ENCODE measurements around the gene MYL12B.
A peak's percentile ranks its signal among the peaks of the same experiment; 100 is the strongest.
"Not testable (repeated sequence)": the region's sequence is repeated elsewhere in the genome, so short reads cannot be mapped to it uniquely, and the experiment has no call there.

Gene MYL12B

GRCh38 chr18:3262234-3263131 is 550 bp downstream of the MYL12B start:
- peak; percentile 57 for DNase-seq (ENCODE audit: low read depth)

- no peak for DNase-seq (ENCODE audit: low read depth)
Observed at GRCh38 chr18:3263132-3263700, 1.3 kb downstream of the MYL12B start.

GRCh38 chr18:3264362-3264761 is 2.4 kb downstream of the MYL12B start:
- peak; percentile 51 for DNase-seq (ENCODE audit: low read depth)

- DNase-seq (ENCODE audit: low read depth), result peak; percentile 68
Observed at GRCh38 chr18:3265564-3266033, 3.7 kb downstream of the MYL12B start.

- DNase-seq (ENCODE audit: low read depth), result no peak
Observed at GRCh38 chr18:3266062-3266608, 4.2 kb downstream of the MYL12B start.

- no peak for DNase-seq (ENCODE audit: low read depth)
Observed at GRCh38 chr18:3268306-3268705, 6.4 kb downstream of the MYL12B start.

DNA sequence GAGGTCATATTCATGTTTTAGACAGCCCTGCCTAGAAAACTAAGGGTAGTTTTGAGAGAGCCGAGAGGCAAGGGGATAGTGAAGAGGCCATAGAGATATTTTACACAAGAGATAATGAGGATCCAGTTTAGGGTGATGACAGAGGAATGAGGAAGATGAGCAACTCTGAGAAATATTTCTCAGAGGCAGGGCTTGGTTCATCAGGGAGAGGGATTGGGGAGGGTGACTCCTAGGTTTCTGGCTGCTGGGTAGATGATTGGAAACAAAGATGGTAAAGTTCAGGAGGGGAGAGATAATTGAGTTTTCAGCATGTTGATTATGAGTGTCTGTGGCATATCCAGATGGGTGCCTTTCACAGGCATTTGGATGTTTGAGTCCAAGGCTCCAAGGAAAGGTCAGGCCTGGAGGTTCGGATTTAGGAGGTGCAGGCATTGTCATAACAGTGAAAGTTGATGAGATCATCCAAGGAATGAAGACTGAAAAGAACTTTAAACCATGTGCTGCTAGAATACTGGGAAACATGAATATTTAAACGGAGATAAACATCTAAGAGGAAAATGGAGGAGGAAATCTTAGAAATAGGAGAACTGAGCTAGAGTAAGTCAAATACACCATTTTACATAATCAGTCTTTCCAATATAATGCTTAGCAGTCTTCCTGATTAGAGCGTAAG is 7.4 kb downstream of the MYL12B start:
- DNase-seq (ENCODE audit: low read depth), result peak; percentile 57

DNA sequence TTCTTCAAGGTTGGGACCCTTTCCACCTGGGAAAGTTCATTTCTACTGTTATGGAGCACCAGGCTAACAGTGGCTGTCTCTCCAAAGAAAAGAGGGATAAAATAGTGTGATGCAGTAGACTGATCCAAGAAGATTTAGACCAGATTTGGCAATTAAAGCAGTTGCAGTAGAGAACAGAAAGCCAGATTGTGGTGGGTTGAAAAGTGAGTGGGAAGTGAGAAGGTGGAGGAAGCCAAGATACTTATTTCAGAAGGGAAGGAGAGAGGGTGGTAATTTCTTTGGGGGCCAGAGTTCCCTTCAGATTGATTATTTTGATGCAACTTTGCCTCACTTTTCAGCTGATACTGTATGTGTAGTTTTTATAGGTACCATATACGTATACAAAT is 8.0 kb downstream of the MYL12B start:
- no peak for DNase-seq (ENCODE audit: low read depth)

GRCh38 chr18:3273042-3273441 is 11.1 kb downstream of the MYL12B start:
- DNase-seq (ENCODE audit: low read depth), result no peak

- not testable (repeated sequence) for DNase-seq (ENCODE audit: low read depth)
Observed at GRCh38 chr18:3277643-3278213, 15.8 kb downstream of the MYL12B start.

- DNase-seq (ENCODE audit: low read depth), result no peak
Observed at GRCh38 chr18:3279201-3280185, 17.6 kb downstream of the MYL12B start.

DNA sequence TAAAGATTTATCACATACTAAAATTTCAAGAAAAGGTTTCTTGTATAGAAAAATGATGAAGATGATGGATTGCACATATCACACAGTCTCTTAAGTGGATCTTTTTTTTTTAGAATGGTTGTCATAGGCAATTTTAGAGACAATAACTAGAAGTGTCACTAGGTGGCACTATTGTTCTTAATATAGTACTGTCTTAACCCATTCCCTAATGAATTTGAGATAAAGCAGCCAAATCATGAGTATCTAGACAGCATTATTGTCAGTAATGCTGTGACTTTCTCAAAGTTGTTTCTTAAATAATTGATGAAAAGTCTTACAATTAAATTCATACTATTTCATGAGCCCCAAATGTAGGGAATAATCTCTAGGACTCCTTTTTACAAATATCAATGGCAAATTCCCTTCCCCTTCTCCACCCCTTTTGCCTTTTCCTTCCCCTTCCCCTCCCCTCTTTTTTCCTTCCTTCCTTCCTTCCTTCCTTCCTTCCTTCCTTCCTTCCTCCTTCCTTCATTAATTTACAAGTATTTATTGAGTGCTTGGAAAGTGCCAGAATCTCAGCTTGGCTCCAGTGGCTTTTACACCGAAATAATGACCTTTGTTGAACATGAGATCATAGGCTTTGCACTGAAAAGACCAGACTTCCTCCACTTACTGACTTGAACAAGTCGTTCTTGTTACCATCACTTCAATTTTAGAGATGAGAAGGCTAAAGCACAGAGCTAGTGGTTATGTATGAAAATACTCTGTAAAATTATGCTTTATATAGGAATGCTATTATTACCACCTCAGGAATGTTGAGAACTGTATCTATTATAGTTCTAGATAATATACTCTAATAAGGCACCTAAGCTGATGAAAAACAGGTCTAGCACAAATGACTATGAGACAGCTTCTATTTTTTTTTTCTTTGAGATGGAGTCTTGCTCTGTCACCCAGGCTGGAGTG is 19.8 kb downstream of the MYL12B start:
- peak; percentile 88 for DNase-seq (ENCODE audit: low read depth)

GRCh38 chr18:3283253-3283863 is 21.4 kb downstream of the MYL12B start:
- no peak for DNase-seq (ENCODE audit: low read depth)

DNA sequence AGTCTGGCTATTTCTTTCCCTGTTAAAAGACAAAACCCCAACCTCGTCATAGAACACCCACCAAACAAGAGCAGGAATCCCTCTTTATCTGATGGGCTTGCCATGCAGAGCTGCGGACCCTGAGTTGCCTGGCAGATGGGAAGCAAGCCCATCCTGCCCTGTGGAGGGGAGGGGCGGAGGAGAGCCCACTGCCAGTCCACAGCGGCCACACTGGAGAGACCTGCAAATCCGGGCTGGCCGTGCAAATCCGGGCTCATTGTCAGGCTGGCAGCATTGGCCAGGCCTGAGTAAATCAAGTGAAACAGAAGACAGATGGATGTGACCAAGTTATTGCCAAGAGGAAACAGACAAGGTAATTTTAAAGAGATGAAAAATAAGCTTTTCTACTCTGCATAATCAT is 22.0 kb downstream of the MYL12B start:
- DNase-seq (ENCODE audit: low read depth), result no peak

DNA sequence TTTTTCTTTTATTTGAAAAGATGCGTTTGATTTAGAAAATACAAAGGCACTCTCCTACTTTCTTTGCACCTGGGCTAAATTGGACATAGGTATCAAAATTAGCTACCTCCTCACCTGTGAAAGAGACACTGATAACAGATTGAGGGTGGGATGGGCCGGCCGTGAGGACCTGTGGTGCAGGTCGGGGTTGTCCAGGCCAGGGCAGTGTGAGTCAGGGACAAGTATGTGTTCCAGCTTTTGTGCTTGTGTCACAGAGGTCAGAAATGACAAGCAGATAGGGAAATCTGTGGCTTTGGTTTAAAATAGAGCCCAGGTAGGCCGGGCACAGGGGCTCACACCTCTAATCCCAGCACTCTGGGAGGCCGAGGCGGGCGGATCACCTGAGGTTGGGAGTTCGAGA is 22.6 kb downstream of the MYL12B start:
- DNase-seq (ENCODE audit: low read depth), result no peak

DNA sequence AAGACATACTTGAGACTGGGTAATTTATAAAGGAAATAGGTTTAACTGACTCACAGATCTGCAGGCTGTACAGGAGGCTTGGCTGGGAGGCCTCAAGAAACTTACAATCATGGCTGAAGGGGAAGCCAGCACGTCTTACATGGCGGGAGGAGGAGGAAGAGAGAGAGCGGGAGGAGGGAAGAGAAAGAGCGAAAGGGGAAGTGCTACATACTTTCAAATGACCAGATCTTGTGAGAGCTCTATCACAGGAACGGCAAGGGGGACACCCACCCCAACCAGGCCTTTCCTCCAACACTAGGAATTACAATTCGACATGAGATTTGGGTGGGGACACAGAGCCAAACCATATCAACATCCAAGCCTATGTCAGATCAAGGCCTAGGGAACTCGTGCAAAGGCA is 24.2 kb downstream of the MYL12B start:
- no peak for DNase-seq (ENCODE audit: low read depth)

DNA sequence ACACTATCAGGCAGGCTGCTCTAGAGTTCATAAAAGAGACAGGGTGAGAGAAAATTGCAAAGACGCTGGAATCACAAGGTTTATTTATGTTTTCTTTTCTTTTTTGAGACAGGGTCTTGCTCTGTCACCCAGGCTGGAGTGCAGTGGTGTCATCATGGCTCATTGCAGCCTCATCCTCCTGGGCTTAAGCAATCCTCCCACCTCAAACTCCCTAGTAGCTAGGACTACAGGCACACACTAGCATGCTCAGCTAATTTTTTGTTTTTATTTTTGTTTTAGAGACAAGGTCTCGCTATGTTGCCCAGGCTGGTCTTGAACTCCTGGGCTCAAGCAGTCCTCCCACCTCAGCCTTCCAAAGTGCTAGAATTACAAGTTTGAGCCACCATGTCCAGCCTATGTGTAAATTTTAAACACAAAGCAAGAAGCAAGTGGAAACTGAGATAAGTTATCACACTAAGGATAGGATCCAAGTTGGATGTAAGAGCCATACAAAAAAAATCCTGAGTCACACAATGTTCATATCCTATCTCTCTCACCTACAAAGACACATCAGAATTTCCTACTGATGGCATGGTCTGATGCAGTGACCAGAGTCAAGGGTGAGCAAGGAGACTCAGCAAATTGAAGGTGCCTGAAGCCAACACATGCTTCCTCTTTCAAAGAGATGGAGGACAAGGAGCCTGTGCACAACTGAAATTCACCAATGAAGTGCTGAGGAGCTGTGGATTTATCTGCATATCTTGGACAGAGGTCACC is 31.4 kb downstream of the MYL12B start:
- DNase-seq (ENCODE audit: low read depth), result peak; percentile 27

- DNase-seq (ENCODE audit: low read depth), result peak; percentile 74
Observed at GRCh38 chr18:3294435-3295080, 32.6 kb downstream of the MYL12B start.
